Body of pancreas (tissue), 4 donors: ENCODE measurements around the gene COL4A2.

Experiments
- CTCF ChIP-seq, 7 experiments: fragments of 450-650 bp in 4 of 7; fragments of 200-600 bp in 3 of 7; sonication (generic) in 3 of 7; IDR thresholded peaks; one replicate each; pipeline ENCODE4 v1.5.1; 2016 to 2019; ENCODE audit warnings: antibody characterized with exemption in 7 of 7
- POLR2A ChIP-seq, 3 donors: fragments of 450-650 bp; IDR thresholded peaks; one replicate each; pipeline ENCODE4 v1.6.1; 2016; ENCODE audit warnings: antibody characterized with exemption in 3 of 3, mild to moderate bottlenecking in 2 of 3

GRCh38 chr13:110432522-110432921 is 125.4 kb downstream of the COL4A2 start:
- TF ChIP-seq CTCF (IDR thresholded peaks at IDR 0.05), result no peak
- no peak for TF ChIP-seq POLR2A (IDR thresholded peaks at IDR 0.05)
